Endothelial cell of umbilical vein (primary cell): ENCODE results near the gene CUBN. TPM values are rescaled to one million over a fixed set of nuclear protein-coding genes. Genes with fewer than 3 reads are reported as not detected.
A peak's percentile ranks its signal among the peaks of the same experiment; 100 is the strongest.

ENCODE experiments used
- BruUV-seq: library from RNA; stranded (reverse); fragments of 400-500 nt; replicated peaks from 2 replicates; lab custom pipeline; 2021; lab: Mats Ljungman, UMichigan
- CTCF ChIA-PET: fragments of 300-600, 350-600 bp; sonication (Branson Sonifier 250); formaldehyde crosslinking; loops from one replicate; lab custom pipeline; 2021; ENCODE audit warnings: antibody characterized with exemption, inconsistent platforms; lab: Charles Lee
- POLR2A ChIA-PET: fragments of 300-600, 350-600 bp; sonication (Branson Sonifier 250); formaldehyde crosslinking; loops from one replicate; lab custom pipeline; 2021; ENCODE audit warnings: antibody characterized with exemption, inconsistent platforms; lab: Charles Lee
- DNase-seq: peaks from one replicate; pipeline ENCODE4 v3.0.0-alpha.2; 2011; ENCODE audit warnings: low read depth, low spot score
- FAIRE-seq: peaks from 2 replicates; lab custom pipeline; 2011; peaks lifted over from hg19 to GRCh38; lab: Jason Lieb, UNC
- H2AFZ ChIP-seq: 2 replicates; pipeline ENCODE4 v1.6.0; 2012; ENCODE audit warnings: low read depth, low read length, control low read depth, inconsistent platforms
- H3K27ac ChIP-seq: 2 replicates; pipeline ENCODE4 v1.5.1; 2011; ENCODE audit warnings: low read depth, mild to moderate bottlenecking, control low read depth, low read length, moderate library complexity; ENCODE audit not compliant: insufficient read depth
- H3K27me3 ChIP-seq, 2 experiments: 2 replicates each; pipeline versions ENCODE4 v1.6.0 to v1.6.1; 2011; ENCODE audit warnings: low read length in 2 of 2, mixed read lengths in 1 of 2; ENCODE audit not compliant: control insufficient read depth in 2 of 2, insufficient read depth in 2 of 2
- H3K36me3 ChIP-seq, 2 experiments: 2 replicates in 1 of 2; 3 replicates in 1 of 2; pipeline ENCODE4 v1.5.1; 2011; ENCODE audit warnings: low read length in 2 of 2, mild to moderate bottlenecking in 1 of 2, moderate library complexity in 1 of 2; ENCODE audit not compliant: control insufficient read depth in 2 of 2, insufficient read depth in 2 of 2; ENCODE audit errors: extremely low read depth in 1 of 2
- H3K4me1 ChIP-seq: 3 replicates; pipeline ENCODE4 v1.5.1; 2011; ENCODE audit warnings: mild to moderate bottlenecking, low read length; ENCODE audit not compliant: control insufficient read depth, insufficient read depth; ENCODE audit errors: extremely low read depth
- H3K4me2 ChIP-seq: 2 replicates; pipeline ENCODE4 v1.6.1; 2011; ENCODE audit warnings: low read length, control low read depth, mixed read lengths; ENCODE audit not compliant: insufficient read depth
- H3K4me3 ChIP-seq, 3 experiments: fragments of 200-600 bp in 1 of 3; sonication (generic), shearing (Covaris generic) in 1 of 3; replicated peaks in 1 of 3; 2 replicates each; pipeline ENCODE4 v1.5.1; 2011 to 2016; ENCODE audit warnings: control low read depth in 3 of 3, low read length in 3 of 3, mild to moderate bottlenecking in 2 of 3, inconsistent platforms in 1 of 3, low read depth in 1 of 3, moderate library complexity in 1 of 3; ENCODE audit not compliant: insufficient read depth in 1 of 3
- H3K79me2 ChIP-seq: 2 replicates; pipeline ENCODE4 v1.6.0; 2012; ENCODE audit warnings: low read length, inconsistent platforms; ENCODE audit not compliant: control insufficient read depth, insufficient read depth
- H3K9ac ChIP-seq: replicated peaks from 2 replicates; pipeline ENCODE3; 2011; ENCODE audit warnings: low read length, control low read depth; ENCODE audit not compliant: insufficient read depth; ENCODE audit errors: extremely low read depth
- H3K9me1 ChIP-seq: replicated peaks from 3 replicates; pipeline ENCODE4 v1.6.0; 2011; ENCODE audit warnings: mild to moderate bottlenecking, low read length; ENCODE audit not compliant: control insufficient read depth, insufficient read depth; ENCODE audit errors: extremely low read depth
- H3K9me3 ChIP-seq: replicated peaks from 2 replicates; pipeline ENCODE4 v1.5.1; 2012; ENCODE audit warnings: low read length, inconsistent platforms; ENCODE audit not compliant: control insufficient read depth, insufficient read depth
- H4K20me1 ChIP-seq: replicated peaks from 2 replicates; pipeline ENCODE3; 2011; ENCODE audit warnings: mild to moderate bottlenecking, low read length; ENCODE audit not compliant: control insufficient read depth, insufficient read depth; ENCODE audit errors: extremely low read depth
- CTCF ChIP-seq, 2 donors: IDR thresholded peaks; 1 replicate in 1 of 2; 2 replicates in 1 of 2; pipeline ENCODE4 v1.5.1; 2011; ENCODE audit warnings: low read length in 2 of 2, mild to moderate bottlenecking in 2 of 2, moderate library complexity in 2 of 2, control low read depth in 1 of 2, inconsistent platforms in 1 of 2, low read depth in 1 of 2; ENCODE audit not compliant: insufficient read depth in 1 of 2; ENCODE audit errors: extremely low read depth in 1 of 2
- EZH2 ChIP-seq: IDR thresholded peaks from 2 replicates; pipeline ENCODE4 v1.6.1; 2012; ENCODE audit warnings: borderline replicate concordance, low read depth, mild to moderate bottlenecking, moderate library complexity, low read length, inconsistent platforms; ENCODE audit not compliant: severe bottlenecking
- FOS ChIP-seq: IDR thresholded peaks from 2 replicates; pipeline ENCODE4 v1.6.1; 2011; ENCODE audit warnings: mild to moderate bottlenecking, low read length, moderate library complexity, borderline replicate concordance; ENCODE audit not compliant: insufficient read depth
- GATA2 ChIP-seq: IDR thresholded peaks from 2 replicates; pipeline ENCODE4 v1.7.0; 2011; ENCODE audit warnings: low read depth, mild to moderate bottlenecking, moderate library complexity, mixed read lengths, low read length; ENCODE audit not compliant: insufficient read length, insufficient read depth
- JUN ChIP-seq: IDR thresholded peaks from 2 replicates; pipeline ENCODE4 v1.6.1; 2011; ENCODE audit warnings: borderline replicate concordance, low read depth; ENCODE audit not compliant: insufficient read length, insufficient read depth
- MAX ChIP-seq: IDR thresholded peaks from 2 replicates; pipeline ENCODE4 v1.6.1; 2011; ENCODE audit not compliant: insufficient read depth, insufficient read length
- MYC ChIP-seq: IDR thresholded peaks from one replicate; pipeline ENCODE4 v1.6.1; 2011; ENCODE audit warnings: mild to moderate bottlenecking, low read depth, low read length
- POLR2A ChIP-seq: IDR thresholded peaks from 2 replicates; pipeline ENCODE4 v1.6.1; 2012; ENCODE audit warnings: low read depth, mild to moderate bottlenecking, control low read depth, low read length
- POLR2AphosphoS5 ChIP-seq: IDR thresholded peaks from 2 replicates; pipeline ENCODE4 v1.6.1; 2012; ENCODE audit warnings: low read depth, mild to moderate bottlenecking, control low read depth, low read length, moderate library complexity; ENCODE audit not compliant: insufficient read depth
- dilution Hi-C: fragments of 300-500 bp; cut with MboI; formaldehyde crosslinking; loops from one replicate; pipeline ENCODE4 v1.15.0; 2019; ENCODE audit warnings: low sequenced_read_pairs; ENCODE audit not compliant: extremely low pct_ligation_motif_present
- intact Hi-C: fragments of 100-400 bp; cut with micrococcal nuclease; formaldehyde crosslinking; loops from one replicate; pipeline ENCODE4 v1.10.0; 2022
- polyA plus RNA-seq, 4 experiments: library from polyadenylated mRNA; depleted of rRNA in 3 of 4; stranded (reverse) in 3 of 4; unstranded in 1 of 4; fragments of >200 nt; gene quantifications; 2 replicates each; pipeline versions ENCODE4 v1.2.1 to v1.2.3, GENCODE V29; 2011 to 2012; ENCODE audit warnings: missing spikeins in 1 of 4
- total RNA-seq: library from RNA; stranded (reverse); gene quantifications from 2 replicates; pipeline ENCODE4 v1.2.3, GENCODE V29; 2021

The CUBN gene
- total and polyA plus RNA-seq, 2 donors (not counting 3 experiments of a cell fraction or from before 2014, with no cell fraction given), result 2.7 to 4.6 TPM

- Histone ChIP-seq H2AFZ (no peak overlapping the region), H3K27ac (peak overlapping the region; percentile 99), H3K4me3 (peak overlapping the region in 1 of 3 experiments; percentile 34), H3K4me2 (peak overlapping the region; percentile 82), H3K9ac (peak overlapping the region; percentile 95), H3K27me3 (no peaks in the 10 kb centered on the region), H3K36me3 (no peaks in the 10 kb centered on the region), H3K4me1 (peaks cover 59% of the 10 kb centered on the region), H3K9me3 (no peaks in the 10 kb centered on the region), H3K79me2 (no peaks in the 10 kb centered on the region), H4K20me1 (no peaks in the 10 kb centered on the region), H3K9me1 (no peaks in the 10 kb centered on the region)
- intact Hi-C loops, result loop anchor here (1.0 to 2.0 kb wide), 6 partner anchors 33 to 187 kb away; partner anchors contain the start of gene TRDMT1
- POLR2A ChIA-PET, result interaction anchor here (0.5 kb wide), 2 partner anchors 8 to 22 kb away, joined by 5 read pairs; no protein-coding TSS in a partner anchor
- TF ChIP-seq JUN, result peak; percentile 99
- TF ChIP-seq GATA2, result peak; percentile 91
- no peak for TF ChIP-seq MAX
- peak; percentile 12 for TF ChIP-seq MYC
- no peak for TF ChIP-seq EZH2
- peak; percentile 71 for TF ChIP-seq POLR2A
- TF ChIP-seq FOS, result peak; percentile 96
- peak; percentile 93 for TF ChIP-seq POLR2AphosphoS5
- TF ChIP-seq CTCF (IDR thresholded peaks at IDR 0.05; ENCODE audit: extremely low read depth in 1 of 2, insufficient read depth in 1 of 2, low read depth in 1 of 2, low read length in 2 of 2), result no peak
- DNase-seq (peak; percentile 96), FAIRE-seq (peak; percentile 95)
- BruUV-seq, result TSS peak; percentile 76
- dilution Hi-C loops, result no loop called here
- CTCF ChIA-PET, result interaction anchor here (0.7 to 2.1 kb wide), 8 partner anchors 19 to 171 kb away, joined by 3 to 9 read pairs (median 4); partner anchors contain the start of gene TRDMT1
These were observed 99.9 kb downstream of the CUBN start for GRCh38 chr10:17029581-17030271.
